Fibroblast of lung (primary cell): Measurements from ENCODE around the gene IZUMO1. TPM values are rescaled to one million over a fixed set of nuclear protein-coding genes. Genes with fewer than 3 reads are reported as not detected.

Experiments
- DNase-seq, 2 donors: peaks; one replicate each; pipeline versions ENCODE4 v3.0.0 to v3.0.0-alpha.2; 2010; ENCODE audit warnings: low read depth in 2 of 2
- H2AFZ ChIP-seq: 2 replicates; pipeline ENCODE4 v1.5.1; 2012; ENCODE audit warnings: low read length, control low read depth, inconsistent platforms
- H3K27ac ChIP-seq: 2 replicates; pipeline ENCODE4 v1.5.1; 2011; ENCODE audit warnings: low read length, control low read depth; ENCODE audit not compliant: insufficient read depth
- H3K27me3 ChIP-seq: 2 replicates; pipeline ENCODE4 v1.5.1; 2011; ENCODE audit warnings: mild to moderate bottlenecking, low read length; ENCODE audit not compliant: control insufficient read depth, insufficient read depth
- H3K36me3 ChIP-seq: 2 replicates; pipeline ENCODE4 v1.5.1; 2011; ENCODE audit warnings: low read length; ENCODE audit not compliant: control insufficient read depth, insufficient read depth
- H3K4me1 ChIP-seq: 2 replicates; pipeline ENCODE4 v1.5.1; 2011; ENCODE audit warnings: low read length; ENCODE audit not compliant: control insufficient read depth, insufficient read depth; ENCODE audit errors: extremely low read depth
- H3K4me2 ChIP-seq: 2 replicates; pipeline ENCODE4 v1.5.1; 2011; ENCODE audit warnings: low read length, control low read depth; ENCODE audit not compliant: insufficient read depth; ENCODE audit errors: extremely low read depth
- H3K4me3 ChIP-seq, 4 experiments: fragments of 200-600 bp in 1 of 4; sonication (generic) in 1 of 4; replicated peaks in 1 of 4; 2 replicates each; pipeline ENCODE4 v1.5.1; 2011 to 2016; ENCODE audit warnings: low read length in 4 of 4, low read depth in 3 of 4, mild to moderate bottlenecking in 3 of 4, control low read depth in 2 of 4, inconsistent platforms in 1 of 4, mixed read lengths in 1 of 4; ENCODE audit not compliant: insufficient read depth in 1 of 4; ENCODE audit errors: control extremely low read depth in 1 of 4
- H3K79me2 ChIP-seq: 2 replicates; pipeline ENCODE4 v1.5.1; 2012; ENCODE audit warnings: mild to moderate bottlenecking, low read length, inconsistent platforms; ENCODE audit not compliant: control insufficient read depth, insufficient read depth
- H3K9ac ChIP-seq: 2 replicates; pipeline ENCODE4 v1.5.1; 2011; ENCODE audit warnings: mild to moderate bottlenecking, low read length, control low read depth; ENCODE audit not compliant: insufficient read depth
- H3K9me3 ChIP-seq: 2 replicates; pipeline ENCODE4 v1.5.1; 2012; ENCODE audit warnings: low read depth, low read length; ENCODE audit not compliant: control insufficient read depth, insufficient read depth
- H4K20me1 ChIP-seq: 2 replicates; pipeline ENCODE4 v1.5.1; 2011; ENCODE audit warnings: low read length; ENCODE audit not compliant: control insufficient read depth, insufficient read depth; ENCODE audit errors: extremely low read depth
- EZH2 ChIP-seq: IDR thresholded peaks from 2 replicates; pipeline ENCODE4 v1.5.1; 2012; ENCODE audit warnings: low read length, control low read depth, mild to moderate bottlenecking; ENCODE audit errors: missing control alignments
- polyA plus RNA-seq, 2 donors: library from polyadenylated mRNA; depleted of rRNA in 1 of 2; stranded (reverse) in 1 of 2; unstranded in 1 of 2; fragments of >200 nt; gene quantifications; 2 replicates each; pipeline ENCODE4 v1.2.1, GENCODE V29; 2011 to 2012; ENCODE audit warnings: missing spikeins in 1 of 2
- total RNA-seq: library from RNA; depleted of rRNA; stranded (reverse); fragments of >200 nt; gene quantifications from 2 replicates; pipeline ENCODE4 v1.2.1, GENCODE V29; 2014
- TF ChIP-seq, protein P1 (sequence below), 2 donors: IDR thresholded peaks in 1 of 2; conservative IDR thresholded peaks in 1 of 2; 1 replicate in 1 of 2; 2 replicates in 1 of 2; pipeline ENCODE4 v1.5.1; 2011 to 2012; ENCODE audit warnings: low read length in 2 of 2, control low read depth in 1 of 2, inconsistent platforms in 1 of 2, low read depth in 1 of 2, mild to moderate bottlenecking in 1 of 2

Gene IZUMO1
- total and polyA plus RNA-seq, 2 donors (not counting 1 experiment from before 2014, with no cell fraction given): not detected

DNA sequence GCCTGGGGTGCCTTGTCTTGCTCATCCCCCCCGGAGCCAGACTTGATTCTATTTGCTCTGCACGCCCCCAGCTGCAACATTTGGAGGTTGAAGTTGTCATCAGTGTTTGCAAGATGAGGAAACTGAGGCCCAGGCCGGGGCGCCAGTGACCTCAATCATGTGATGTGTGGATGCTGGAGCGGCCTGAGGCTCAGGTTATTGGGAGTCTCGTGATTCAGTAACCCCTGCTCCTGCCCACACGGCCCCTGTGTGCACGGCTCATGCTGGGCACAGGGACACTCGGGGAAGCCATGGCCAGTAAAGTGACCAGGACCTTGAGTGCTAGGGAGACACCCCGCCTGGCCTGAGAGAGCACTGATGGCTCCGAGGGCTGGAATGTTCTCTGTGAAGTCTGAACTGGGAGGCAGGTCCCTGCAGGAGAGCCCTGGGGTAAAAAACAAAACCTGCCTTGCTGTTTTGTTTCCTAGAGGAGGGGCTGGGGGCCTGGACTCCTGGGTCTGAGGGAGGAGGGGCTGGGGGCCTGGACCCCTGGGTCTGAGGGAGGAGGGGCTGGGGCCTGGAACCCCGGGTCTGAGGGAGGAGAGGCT, 10.5 kb upstream of the IZUMO1 start:
- DNase-seq: no peak
- Histone ChIP-seq H3K27ac (no peak overlapping the region), H3K4me2 (no peak overlapping the region), H3K36me3 (no peaks in the 10 kb centered on the region), H3K9me3 (no peaks in the 10 kb centered on the region), H3K27me3 (peaks cover 11% of the 10 kb centered on the region), H3K4me1 (peaks cover 2% of the 10 kb centered on the region), H2AFZ (no peak overlapping the region), H3K9ac (no peak overlapping the region), H3K79me2 (no peaks in the 10 kb centered on the region), H4K20me1 (no peaks in the 10 kb centered on the region), H3K4me3 (no peak overlapping the region)
- TF ChIP-seq, protein P1, sequence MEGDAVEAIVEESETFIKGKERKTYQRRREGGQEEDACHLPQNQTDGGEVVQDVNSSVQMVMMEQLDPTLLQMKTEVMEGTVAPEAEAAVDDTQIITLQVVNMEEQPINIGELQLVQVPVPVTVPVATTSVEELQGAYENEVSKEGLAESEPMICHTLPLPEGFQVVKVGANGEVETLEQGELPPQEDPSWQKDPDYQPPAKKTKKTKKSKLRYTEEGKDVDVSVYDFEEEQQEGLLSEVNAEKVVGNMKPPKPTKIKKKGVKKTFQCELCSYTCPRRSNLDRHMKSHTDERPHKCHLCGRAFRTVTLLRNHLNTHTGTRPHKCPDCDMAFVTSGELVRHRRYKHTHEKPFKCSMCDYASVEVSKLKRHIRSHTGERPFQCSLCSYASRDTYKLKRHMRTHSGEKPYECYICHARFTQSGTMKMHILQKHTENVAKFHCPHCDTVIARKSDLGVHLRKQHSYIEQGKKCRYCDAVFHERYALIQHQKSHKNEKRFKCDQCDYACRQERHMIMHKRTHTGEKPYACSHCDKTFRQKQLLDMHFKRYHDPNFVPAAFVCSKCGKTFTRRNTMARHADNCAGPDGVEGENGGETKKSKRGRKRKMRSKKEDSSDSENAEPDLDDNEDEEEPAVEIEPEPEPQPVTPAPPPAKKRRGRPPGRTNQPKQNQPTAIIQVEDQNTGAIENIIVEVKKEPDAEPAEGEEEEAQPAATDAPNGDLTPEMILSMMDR (conservative IDR thresholded peaks at IDR 0.05 in 1 of 2, IDR thresholded peaks at IDR 0.05 in 1 of 2; ENCODE audit: low read depth in 1 of 2, low read length in 2 of 2): no peak
- TF ChIP-seq EZH2: no peak

DNA sequence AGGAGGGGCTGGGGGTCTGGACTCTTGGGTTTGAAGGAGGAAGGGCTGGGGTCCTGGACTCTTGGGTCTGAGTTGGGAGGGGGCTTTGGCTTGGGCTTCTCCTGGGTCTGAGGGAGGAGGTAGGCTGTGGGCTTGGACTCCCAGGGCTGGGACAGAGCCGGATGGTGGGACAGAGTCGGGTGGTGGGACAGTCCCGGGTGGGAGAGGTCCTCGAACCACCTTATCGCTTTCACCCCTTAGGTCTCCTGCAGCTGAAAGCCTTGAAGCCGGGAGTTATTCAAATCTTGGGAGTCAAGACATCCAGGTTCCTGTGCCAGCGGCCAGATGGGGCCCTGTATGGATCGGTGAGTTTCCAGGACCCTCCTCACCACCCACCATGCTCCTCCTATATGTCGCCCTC, 10.0 kb upstream of the IZUMO1 start:
- Histone ChIP-seq H3K79me2 (no peaks in the 10 kb centered on the region), H3K9me3 (no peaks in the 10 kb centered on the region), H3K9ac (no peak overlapping the region), H3K4me3 (no peak overlapping the region), H3K27ac (no peak overlapping the region), H3K4me1 (peaks cover 3% of the 10 kb centered on the region), H4K20me1 (no peaks in the 10 kb centered on the region), H3K4me2 (no peak overlapping the region), H3K36me3 (no peaks in the 10 kb centered on the region), H3K27me3 (peaks cover 15% of the 10 kb centered on the region), H2AFZ (no peak overlapping the region)
- no peak for DNase-seq
- TF ChIP-seq, protein P1 (conservative IDR thresholded peaks at IDR 0.05 in 1 of 2, IDR thresholded peaks at IDR 0.05 in 1 of 2; ENCODE audit: low read depth in 1 of 2, low read length in 2 of 2): no peak
- TF ChIP-seq EZH2: no peak

DNA sequence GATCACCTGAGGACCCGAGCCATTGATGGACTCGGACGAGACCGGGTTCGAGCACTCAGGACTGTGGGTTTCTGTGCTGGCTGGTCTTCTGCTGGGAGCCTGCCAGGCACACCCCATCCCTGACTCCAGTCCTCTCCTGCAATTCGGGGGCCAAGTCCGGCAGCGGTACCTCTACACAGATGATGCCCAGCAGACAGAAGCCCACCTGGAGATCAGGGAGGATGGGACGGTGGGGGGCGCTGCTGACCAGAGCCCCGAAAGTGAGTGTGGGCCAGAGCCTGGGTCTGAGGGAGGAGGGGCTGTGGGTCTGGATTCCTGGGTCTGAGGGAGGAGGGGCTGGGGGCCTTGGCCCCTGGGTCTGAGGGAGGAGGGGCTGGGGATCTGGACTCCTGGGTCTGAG, 9.5 kb upstream of the IZUMO1 start:
- Histone ChIP-seq H2AFZ (no peak overlapping the region), H3K4me3 (no peak overlapping the region), H4K20me1 (no peaks in the 10 kb centered on the region), H3K79me2 (no peaks in the 10 kb centered on the region), H3K9me3 (no peaks in the 10 kb centered on the region), H3K4me2 (no peak overlapping the region), H3K36me3 (no peaks in the 10 kb centered on the region), H3K27ac (no peak overlapping the region), H3K4me1 (peaks cover 3% of the 10 kb centered on the region), H3K27me3 (peaks cover 16% of the 10 kb centered on the region), H3K9ac (no peak overlapping the region)
- TF ChIP-seq, protein P1 (conservative IDR thresholded peaks at IDR 0.05 in 1 of 2, IDR thresholded peaks at IDR 0.05 in 1 of 2; ENCODE audit: low read depth in 1 of 2, low read length in 2 of 2): no peak
- TF ChIP-seq EZH2: no peak
- no peak for DNase-seq
